SK-N-MC (cell line): ENCODE data around the gene MBD3L3.
"Not testable (repeated sequence)": the region's sequence is repeated elsewhere in the genome, so short reads cannot be mapped to it uniquely, and the experiment has no call there.

Experiments used
- DNase-seq: peaks from one replicate; pipeline ENCODE4 v3.0.0-alpha.2; 2011; ENCODE audit warnings: low read depth, low spot score
- H3K27ac ChIP-seq: fragments of 200-600 bp; sonication (generic); 2 replicates; pipeline ENCODE4 v1.5.1; 2016; ENCODE audit warnings: mixed run types
- H3K36me3 ChIP-seq: fragments of 200-600 bp; sonication (generic); 2 replicates; pipeline ENCODE4 v1.6.1; 2017; ENCODE audit warnings: antibody characterized with exemption, low read length, mixed read lengths; ENCODE audit not compliant: insufficient read depth
- H3K4me3 ChIP-seq: fragments of 200-600 bp; sonication (generic); 2 replicates; pipeline ENCODE4 v1.5.1; 2016
- H3K9ac ChIP-seq: fragments of 200-600 bp; sonication (generic); 2 replicates; pipeline ENCODE4 v1.8.0; 2017; ENCODE audit warnings: mixed run types, mixed read lengths; ENCODE audit not compliant: insufficient read length
- H3K9me3 ChIP-seq: fragments of 200-600 bp; sonication (generic); 2 replicates; pipeline ENCODE4 v1.6.1; 2017; ENCODE audit warnings: low read depth, mild to moderate bottlenecking, antibody characterized with exemption, low read length, moderate library complexity, mixed read lengths
- EZH2 ChIP-seq: fragments of 200-600 bp; sonication (generic); IDR thresholded peaks from one replicate; pipeline ENCODE4 v1.6.1; 2017; ENCODE audit warnings: antibody characterized with exemption
- FOXP2 ChIP-seq: optimal IDR thresholded peaks from 2 replicates; pipeline ENCODE3; 2011; ENCODE audit warnings: mild to moderate bottlenecking, moderate library complexity; ENCODE audit not compliant: insufficient read depth; ENCODE audit errors: extremely low read length, control extremely low read depth
- POLR2AphosphoS5 ChIP-seq: IDR thresholded peaks from 2 replicates; pipeline ENCODE4 v1.6.1; 2012; ENCODE audit warnings: mild to moderate bottlenecking, low read depth, low read length, borderline replicate concordance

Gene MBD3L3

GRCh38 chr19:7028790-7029189, 29.7 kb downstream of the MBD3L3 start:
- not testable (repeated sequence) for H3K36me3 ChIP-seq, DNase-seq, H3K27ac ChIP-seq, H3K4me3 ChIP-seq, H3K9ac ChIP-seq, H3K9me3 ChIP-seq

DNA sequence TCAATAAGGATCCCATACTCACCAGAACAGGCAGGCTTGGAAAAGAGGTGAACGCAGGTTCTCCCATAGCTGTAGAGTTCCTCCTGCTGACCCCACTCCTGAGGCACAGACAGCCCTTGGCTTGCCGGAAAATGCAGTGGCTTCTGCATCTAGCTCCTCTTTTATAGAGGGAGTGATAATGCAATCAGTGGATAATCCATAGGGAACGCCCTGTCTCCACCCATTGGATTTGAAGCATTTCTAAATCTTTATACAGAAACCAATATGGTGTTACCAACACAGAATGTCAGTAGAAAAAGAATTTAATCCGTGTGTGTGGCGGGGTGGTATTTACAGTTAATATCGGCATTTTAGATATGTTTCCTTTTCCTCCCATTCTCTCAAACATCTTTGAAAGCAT, 37.1 kb downstream of the MBD3L3 start, which contains the start of gene MBD3L2B:
MBD3L2B (minus strand) TSS at position 101 of the 400 bp plus-strand sequence; CDS start at position 67, 34 bp downstream.
- not testable (repeated sequence) for H3K9me3 ChIP-seq, H3K4me3 ChIP-seq, H3K27ac ChIP-seq, H3K36me3 ChIP-seq, DNase-seq, H3K9ac ChIP-seq

GRCh38 chr19:7018828-7019227, 39.6 kb downstream of the MBD3L3 start:
- no peak overlapping the region for H3K27ac ChIP-seq
- H3K9me3 ChIP-seq, result no peaks in the 10 kb centered on the region
- DNase-seq, result no peak
- no peak overlapping the region for H3K9ac ChIP-seq
- TF ChIP-seq POLR2AphosphoS5 (no peak), EZH2 (no peak), FOXP2 (no peak)
- H3K4me3 ChIP-seq, result no peak overlapping the region
- no peaks in the 10 kb centered on the region for H3K36me3 ChIP-seq

GRCh38 chr19:7013678-7014077, 44.8 kb downstream of the MBD3L3 start:
- Histone ChIP-seq H3K36me3 (no peaks in the 10 kb centered on the region), H3K9ac (no peak overlapping the region), H3K9me3 (no peaks in the 10 kb centered on the region), H3K4me3 (no peak overlapping the region), H3K27ac (no peak overlapping the region)
- TF ChIP-seq FOXP2 (no peak), EZH2 (no peak), POLR2AphosphoS5 (no peak)
- DNase-seq, result no peak

DNA sequence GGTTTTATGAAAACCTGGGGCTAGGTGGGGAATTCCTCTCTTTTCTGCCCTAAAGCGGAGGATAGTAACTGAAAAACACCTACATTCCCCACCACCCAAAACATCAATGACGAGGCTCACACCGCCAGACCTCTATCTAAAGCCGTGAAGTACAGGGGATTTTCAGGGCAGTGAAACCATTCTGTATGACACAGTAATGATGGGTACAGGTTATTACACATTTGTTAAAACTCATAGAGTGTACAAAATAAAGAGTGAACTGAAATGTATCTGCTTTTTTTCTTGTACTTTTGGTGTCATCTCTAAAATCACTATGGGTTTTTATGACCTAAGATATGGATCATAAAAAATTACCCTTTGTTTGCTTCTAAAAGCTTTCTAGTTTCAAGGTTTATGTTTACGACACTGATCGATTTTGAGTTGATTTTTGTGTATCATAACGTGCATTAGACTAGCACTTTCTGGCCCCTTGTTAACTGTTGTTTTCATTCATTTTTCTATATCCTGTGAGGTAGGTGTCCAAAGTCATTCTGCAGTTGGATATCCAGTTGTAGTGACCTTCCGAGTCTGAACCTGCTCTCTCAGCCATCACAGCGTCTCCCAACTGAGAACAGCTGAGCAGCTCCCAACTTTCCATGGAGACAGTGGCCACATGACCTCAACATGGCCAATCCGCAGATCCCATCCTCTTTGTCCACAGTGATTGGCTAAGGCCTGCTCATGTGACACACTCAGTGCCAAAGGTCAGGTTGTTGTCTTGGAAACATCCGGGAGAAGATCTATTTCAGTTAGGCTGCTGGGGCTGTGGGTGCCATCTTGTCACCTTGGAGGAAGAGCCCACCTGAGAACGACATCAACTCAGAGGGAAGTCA, 47.5 kb downstream of the MBD3L3 start:
- Histone ChIP-seq H3K9me3 (no peaks in the 10 kb centered on the region), H3K9ac (no peak overlapping the region), H3K27ac (no peak overlapping the region), H3K4me3 (no peak overlapping the region), H3K36me3 (no peaks in the 10 kb centered on the region)
- TF ChIP-seq FOXP2 (no peak), POLR2AphosphoS5 (no peak), EZH2 (no peak)
- no peak for DNase-seq

DNA sequence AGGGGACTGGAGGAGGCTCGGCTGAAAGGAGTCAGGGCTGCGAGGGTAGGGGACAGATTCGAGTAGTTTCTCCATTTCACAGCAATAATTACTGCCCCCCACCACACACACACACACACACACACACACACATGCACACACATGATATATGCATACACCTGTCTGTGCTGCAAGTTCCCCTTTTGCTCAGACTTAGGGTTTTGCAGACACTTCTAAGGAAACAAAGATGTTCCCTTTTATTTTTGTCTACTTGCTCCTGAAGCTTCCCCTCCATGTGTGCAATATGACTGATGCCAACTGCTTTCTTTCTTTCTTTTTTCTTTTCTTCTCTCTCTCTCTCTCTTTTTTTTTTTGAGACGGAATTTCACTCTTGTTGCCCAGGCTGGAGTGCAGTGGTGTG, 50.6 kb downstream of the MBD3L3 start:
- Histone ChIP-seq H3K9me3 (no peaks in the 10 kb centered on the region), H3K27ac (no peak overlapping the region), H3K4me3 (no peak overlapping the region), H3K36me3 (no peaks in the 10 kb centered on the region), H3K9ac (no peak overlapping the region)
- TF ChIP-seq POLR2AphosphoS5 (no peak), FOXP2 (no peak), EZH2 (no peak)
- no peak for DNase-seq
